T47D (cell line): ENCODE measurements around the gene CYP21A2.
"Not testable (repeated sequence)": the region's sequence is repeated elsewhere in the genome, so short reads cannot be mapped to it uniquely, and the experiment has no call there.

Experiments used
- DNase-seq, 2 experiments: peaks; one replicate each; pipeline versions ENCODE4 v3.0.0 to v3.0.0-alpha.2; 2011 to 2012; ENCODE audit warnings: low read depth in 1 of 2, low spot score in 1 of 2
- JUND ChIP-seq: IDR thresholded peaks from 2 replicates; pipeline ENCODE4 v1.6.1; 2012; ENCODE audit warnings: low read depth
- in situ Hi-C: cut with HindIII; loops from 2 replicates; pipeline ENCODE4 v1.10.0; 2016; ENCODE audit warnings: low sequenced_read_pairs, low pct_unique_long_range_greater_than_20kb

Gene CYP21A2

GRCh38 chr6:32060966-32061655 lies 22.9 kb downstream of the CYP21A2 start:
- DNase-seq: no peak
- in situ Hi-C loops: no loop called here
- no peak for TF ChIP-seq JUND

- no peak for DNase-seq
These were observed 26.5 kb downstream of the CYP21A2 start for GRCh38 chr6:32064706-32065105.

GRCh38 chr6:32067521-32067920 lies 29.3 kb downstream of the CYP21A2 start:
- in situ Hi-C loops, DNase-seq: not testable (repeated sequence)

More at GRCh38 chr6:32064706-32065105, 26.5 kb downstream of the CYP21A2 start:
- in situ Hi-C loops: no loop called here
- no peak for TF ChIP-seq JUND

GRCh38 chr6:32068315-32068714 lies 30.1 kb downstream of the CYP21A2 start:
- in situ Hi-C loops, DNase-seq: not testable (repeated sequence)

GRCh38 chr6:32068867-32069266 lies 30.7 kb downstream of the CYP21A2 start:
- in situ Hi-C loops: no loop called here
- TF ChIP-seq JUND: no peak
- no peak for DNase-seq

GRCh38 chr6:32069460-32069859 lies 31.2 kb downstream of the CYP21A2 start:
- no peak for TF ChIP-seq JUND
- in situ Hi-C loops: no loop called here
- no peak for DNase-seq

GRCh38 chr6:32069878-32070515 lies 31.8 kb downstream of the CYP21A2 start:
- DNase-seq: no peak
- in situ Hi-C loops: no loop called here
- no peak for TF ChIP-seq JUND

- no peak for DNase-seq
- in situ Hi-C loops: no loop called here
- TF ChIP-seq JUND: no peak
These were observed 32.8 kb downstream of the CYP21A2 start for GRCh38 chr6:32070814-32071543.

GRCh38 chr6:32073101-32073500 lies 34.9 kb downstream of the CYP21A2 start:
- in situ Hi-C loops: no loop called here
- no peak for DNase-seq

GRCh38 chr6:32073613-32074012 lies 35.4 kb downstream of the CYP21A2 start:
- in situ Hi-C loops: no loop called here
- DNase-seq: no peak
- no peak for TF ChIP-seq JUND

More at GRCh38 chr6:32073101-32073500, 34.9 kb downstream of the CYP21A2 start:
- TF ChIP-seq JUND: no peak

- no peak for TF ChIP-seq JUND
- DNase-seq: no peak
- in situ Hi-C loops: no loop called here
These were observed 36.8 kb downstream of the CYP21A2 start for GRCh38 chr6:32074996-32075532.

- TF ChIP-seq JUND: no peak
- DNase-seq: no peak
- in situ Hi-C loops: no loop called here
These were observed 37.6 kb downstream of the CYP21A2 start for GRCh38 chr6:32075781-32076180.

GRCh38 chr6:32076321-32076809 lies 38.1 kb downstream of the CYP21A2 start:
- in situ Hi-C loops: no loop called here
- peak in 1 of 2 experiments; percentile 19 for DNase-seq
- TF ChIP-seq JUND: no peak
